ENCODE data around the gene DENND11.

- TF ChIP-seq EZH2 (IDR thresholded peaks at IDR 0.05): no peak
- TF ChIP-seq POLR2AphosphoS5 (IDR thresholded peaks at IDR 0.05; ENCODE audit: borderline replicate concordance, low read depth, low read length): no peak
Measured at GRCh38 chr7:141688043-141688442, 13.9 kb downstream of the DENND11 start.
